Prostate gland (tissue), 2 donors: ENCODE results near the gene STEAP1B. TPM values are rescaled to one million over a fixed set of nuclear protein-coding genes. Genes with fewer than 3 reads are reported as not detected.

Experiments used
- DNase-seq: peaks from one replicate; pipeline ENCODE4 v3.0.0-alpha.2; 2019; ENCODE audit warnings: low spot score
- H3K27ac ChIP-seq, 2 donors: fragments of 200-600 bp; sonication (generic); 2 replicates each; pipeline ENCODE4 v1.5.1; 2017 to 2019
- H3K27me3 ChIP-seq: fragments of 200-600 bp; sonication (generic); replicated peaks from 2 replicates; pipeline ENCODE4 v1.5.1; 2019; ENCODE audit not compliant: insufficient read depth
- H3K36me3 ChIP-seq, 2 donors: fragments of 200-600 bp; sonication (generic); 1 replicate in 1 of 2; 2 replicates in 1 of 2; pipeline versions ENCODE4 v1.5.1 to v1.8.1; 2017 to 2019
- H3K4me1 ChIP-seq: fragments of 200-600 bp; sonication (generic); replicated peaks from 2 replicates; pipeline ENCODE4 v1.5.1; 2019
- H3K4me3 ChIP-seq, 2 donors: fragments of 200-600 bp; sonication (generic); 2 replicates each; pipeline ENCODE4 v1.5.1; 2017 to 2019
- H3K9me3 ChIP-seq: fragments of 200-600 bp; sonication (generic); 2 replicates; pipeline ENCODE4 v1.5.1; 2017
- CTCF ChIP-seq, 4 experiments: fragments of 200-600 bp in 2 of 4; fragments of 450-650 bp in 2 of 4; sonication (generic) in 2 of 4; IDR thresholded peaks; 1 replicate in 3 of 4; 2 replicates in 1 of 4; pipeline ENCODE4 v1.5.1; 2016 to 2019; ENCODE audit warnings: antibody characterized with exemption in 4 of 4, mild to moderate bottlenecking in 2 of 4, moderate library complexity in 2 of 4
- POLR2A ChIP-seq: fragments of 450-650 bp; IDR thresholded peaks from one replicate; pipeline ENCODE4 v1.6.1; 2016; ENCODE audit warnings: antibody characterized with exemption, mild to moderate bottlenecking
- POLR2AphosphoS5 ChIP-seq: sonication (generic); formaldehyde crosslinking; IDR thresholded peaks from one replicate; pipeline ENCODE4 v1.6.1; 2017; ENCODE audit warnings: antibody characterized with exemption
- WGBS: methylation state at CpG from one replicate; pipeline ENCODE4 v1.1.5; 2018; 5-methylcytosine and 5-hydroxymethylcytosine counted together
- intact Hi-C: fragments of 100-400 bp; cut with DNase I; formaldehyde crosslinking; loops from one replicate; pipeline ENCODE4 v1.14.2; 2022
- total RNA-seq, 2 donors: library from RNA; depleted of rRNA; stranded (reverse); fragments of >200 nt; gene quantifications; one replicate each; pipeline ENCODE4 v1.1.0, GENCODE V29; 2016

STEAP1B gene
- total RNA-seq, 2 donors from 2014 or later = 6.4 TPM; not detected in 1

- TF ChIP-seq POLR2A = no peak
- TF ChIP-seq POLR2AphosphoS5 = no peak
- TF ChIP-seq CTCF (IDR thresholded peaks at IDR 0.05) = no peak
- WGBS = 96% methylated on average over 2 of the region's 2 CpGs
- Histone ChIP-seq H3K4me1 (no peaks in the 10 kb centered on the region), H3K27me3 (no peaks in the 10 kb centered on the region), H3K36me3 (no peaks in the 10 kb centered on the region), H3K4me3 (no peak overlapping the region), H3K9me3 (no peaks in the 10 kb centered on the region), H3K27ac (no peak overlapping the region)
- intact Hi-C loops = no loop called here
- DNase-seq = no peak
Measured at GRCh38 chr7:22380333-22380732, 119.7 kb downstream of the STEAP1B start.

GRCh38 chr7:22378199-22378980 lies 121.6 kb downstream of the STEAP1B start:
- 62% methylated on average over 7 of the region's 7 CpGs for WGBS
- no peak for DNase-seq
- Histone ChIP-seq H3K27ac (no peak overlapping the region), H3K4me3 (no peak overlapping the region), H3K36me3 (no peaks in the 10 kb centered on the region), H3K27me3 (no peaks in the 10 kb centered on the region), H3K9me3 (no peaks in the 10 kb centered on the region), H3K4me1 (no peaks in the 10 kb centered on the region)
- no peak for TF ChIP-seq CTCF (IDR thresholded peaks at IDR 0.05)
- no peak for TF ChIP-seq POLR2AphosphoS5
- no peak for TF ChIP-seq POLR2A
- intact Hi-C loops = no loop called here

GRCh38 chr7:22377703-22378102 lies 122.3 kb downstream of the STEAP1B start:
- TF ChIP-seq POLR2AphosphoS5 = no peak
- H3K27me3 ChIP-seq = no peaks in the 10 kb centered on the region
- intact Hi-C loops = no loop called here
- H3K4me1 ChIP-seq = no peaks in the 10 kb centered on the region
- no peak overlapping the region for H3K27ac ChIP-seq
- no peak for DNase-seq
- no peaks in the 10 kb centered on the region for H3K36me3 ChIP-seq
- no peaks in the 10 kb centered on the region for H3K9me3 ChIP-seq
- no peak overlapping the region for H3K4me3 ChIP-seq
- 50% methylated on average over 2 of the region's 2 CpGs for WGBS

GRCh38 chr7:22375359-22376048 lies 124.5 kb downstream of the STEAP1B start:
- Histone ChIP-seq H3K36me3 (no peaks in the 10 kb centered on the region), H3K4me3 (no peak overlapping the region), H3K27me3 (no peaks in the 10 kb centered on the region), H3K27ac (no peak overlapping the region), H3K9me3 (no peaks in the 10 kb centered on the region), H3K4me1 (no peaks in the 10 kb centered on the region)
- 98% methylated on average over 2 of the region's 2 CpGs for WGBS
- intact Hi-C loops = no loop called here
- no peak for TF ChIP-seq POLR2A
- TF ChIP-seq CTCF (IDR thresholded peaks at IDR 0.05) = no peak
- TF ChIP-seq POLR2AphosphoS5 = no peak
- DNase-seq = no peak

- no peak overlapping the region for H3K27ac ChIP-seq
- H3K9me3 ChIP-seq = no peaks in the 10 kb centered on the region
- H3K27me3 ChIP-seq = no peaks in the 10 kb centered on the region
- no peak overlapping the region for H3K4me3 ChIP-seq
- TF ChIP-seq CTCF (IDR thresholded peaks at IDR 0.05) (no peak), POLR2AphosphoS5 (no peak), POLR2A (no peak)
- DNase-seq = no peak
- no peaks in the 10 kb centered on the region for H3K4me1 ChIP-seq
- WGBS = 85% methylated on average over 2 of the region's 2 CpGs
- H3K36me3 ChIP-seq = no peaks in the 10 kb centered on the region
- intact Hi-C loops = no loop called here
Measured at GRCh38 chr7:22373911-22374310, 126.1 kb downstream of the STEAP1B start.
